ENCODE measurements around the gene RHBDD2.
A peak's percentile ranks its signal among the peaks of the same experiment; 100 is the strongest.
"Not testable (repeated sequence)": the region's sequence is repeated elsewhere in the genome, so short reads cannot be mapped to it uniquely, and the experiment has no call there.

Gene RHBDD2

DNA sequence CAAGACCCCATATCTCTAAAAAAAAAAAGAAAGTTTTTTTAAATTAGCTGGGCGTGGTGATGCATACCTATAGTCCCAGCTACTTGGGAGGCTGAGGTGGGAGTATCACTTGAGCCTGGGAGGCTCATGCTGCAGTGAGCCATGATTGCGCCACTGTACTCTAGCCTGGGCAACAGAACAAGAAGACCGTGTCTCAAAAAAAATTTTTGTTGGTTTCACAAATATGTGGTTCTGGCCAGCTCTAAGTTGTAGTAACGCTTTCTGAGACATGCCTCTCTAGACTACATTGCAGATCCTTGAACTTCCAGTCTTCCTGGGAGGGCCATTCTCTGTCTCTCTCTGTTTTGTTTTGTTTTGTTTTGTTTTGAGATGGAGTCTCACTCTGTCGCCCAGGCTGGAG lies 24.6 kb upstream of the RHBDD2 start:
- TF ChIP-seq, protein P1, sequence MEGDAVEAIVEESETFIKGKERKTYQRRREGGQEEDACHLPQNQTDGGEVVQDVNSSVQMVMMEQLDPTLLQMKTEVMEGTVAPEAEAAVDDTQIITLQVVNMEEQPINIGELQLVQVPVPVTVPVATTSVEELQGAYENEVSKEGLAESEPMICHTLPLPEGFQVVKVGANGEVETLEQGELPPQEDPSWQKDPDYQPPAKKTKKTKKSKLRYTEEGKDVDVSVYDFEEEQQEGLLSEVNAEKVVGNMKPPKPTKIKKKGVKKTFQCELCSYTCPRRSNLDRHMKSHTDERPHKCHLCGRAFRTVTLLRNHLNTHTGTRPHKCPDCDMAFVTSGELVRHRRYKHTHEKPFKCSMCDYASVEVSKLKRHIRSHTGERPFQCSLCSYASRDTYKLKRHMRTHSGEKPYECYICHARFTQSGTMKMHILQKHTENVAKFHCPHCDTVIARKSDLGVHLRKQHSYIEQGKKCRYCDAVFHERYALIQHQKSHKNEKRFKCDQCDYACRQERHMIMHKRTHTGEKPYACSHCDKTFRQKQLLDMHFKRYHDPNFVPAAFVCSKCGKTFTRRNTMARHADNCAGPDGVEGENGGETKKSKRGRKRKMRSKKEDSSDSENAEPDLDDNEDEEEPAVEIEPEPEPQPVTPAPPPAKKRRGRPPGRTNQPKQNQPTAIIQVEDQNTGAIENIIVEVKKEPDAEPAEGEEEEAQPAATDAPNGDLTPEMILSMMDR (IDR thresholded peaks at IDR 0.05; ENCODE audit: control insufficient read depth, extremely low read depth, insufficient read depth), result no peak
- H3K4me3 ChIP-seq (ENCODE audit: low read depth, low read length), result no peak overlapping the region
- DNase-seq (ENCODE audit: low read depth), result no peak

DNA sequence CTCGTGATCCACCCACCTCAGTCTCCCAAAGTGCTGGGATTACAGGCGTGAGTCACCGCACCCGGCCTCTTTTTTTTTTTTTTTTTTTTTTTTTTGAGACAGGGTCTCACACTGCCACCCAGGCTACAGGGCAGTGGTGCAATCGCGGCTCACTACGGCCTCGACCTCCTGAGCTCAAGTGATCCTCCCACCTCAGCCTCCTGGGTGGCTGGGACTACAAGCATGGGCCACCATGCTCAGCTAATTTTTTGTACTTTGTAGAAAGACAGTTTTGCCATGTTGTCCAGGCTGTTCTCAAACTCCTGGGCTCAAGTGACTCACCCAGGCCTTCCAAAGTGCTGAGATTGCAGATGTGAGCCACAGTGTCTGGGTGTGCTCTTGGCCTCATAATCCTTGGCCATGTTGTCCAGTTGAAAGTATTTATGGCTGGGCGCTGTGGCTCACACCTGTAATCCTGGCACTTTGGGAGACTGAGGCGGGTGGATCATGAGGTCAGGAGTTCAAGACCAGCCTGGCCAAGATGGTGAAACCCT lies 24.0 kb upstream of the RHBDD2 start:
- not testable (repeated sequence) for H3K4me3 ChIP-seq (ENCODE audit: low read depth, low read length); DNase-seq (ENCODE audit: low read depth)

DNA sequence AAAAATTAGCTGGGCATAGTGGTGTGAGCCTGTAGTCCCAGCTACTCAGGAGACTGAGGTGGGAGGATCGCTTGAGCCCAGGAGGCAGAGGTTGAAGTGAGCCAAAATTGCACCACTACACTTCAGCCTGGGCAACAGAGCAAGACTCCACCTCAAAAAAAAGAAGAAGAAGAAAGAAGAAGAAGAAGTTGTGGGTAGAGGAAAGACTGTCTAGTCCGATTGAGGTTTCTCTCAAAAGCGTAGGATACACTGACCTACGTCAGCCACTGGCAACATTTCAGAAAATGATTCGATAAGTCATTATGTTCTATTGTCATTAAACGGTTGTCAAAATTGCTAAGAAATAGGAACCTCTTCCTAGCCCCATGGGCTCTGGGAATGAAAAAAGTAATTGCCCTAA lies 22.3 kb upstream of the RHBDD2 start:
- no peak overlapping the region for H3K4me3 ChIP-seq (ENCODE audit: low read depth, low read length)
- no peak for DNase-seq (ENCODE audit: low read depth)
- TF ChIP-seq, protein P1 (IDR thresholded peaks at IDR 0.05; ENCODE audit: control insufficient read depth, extremely low read depth, insufficient read depth), result no peak

DNA sequence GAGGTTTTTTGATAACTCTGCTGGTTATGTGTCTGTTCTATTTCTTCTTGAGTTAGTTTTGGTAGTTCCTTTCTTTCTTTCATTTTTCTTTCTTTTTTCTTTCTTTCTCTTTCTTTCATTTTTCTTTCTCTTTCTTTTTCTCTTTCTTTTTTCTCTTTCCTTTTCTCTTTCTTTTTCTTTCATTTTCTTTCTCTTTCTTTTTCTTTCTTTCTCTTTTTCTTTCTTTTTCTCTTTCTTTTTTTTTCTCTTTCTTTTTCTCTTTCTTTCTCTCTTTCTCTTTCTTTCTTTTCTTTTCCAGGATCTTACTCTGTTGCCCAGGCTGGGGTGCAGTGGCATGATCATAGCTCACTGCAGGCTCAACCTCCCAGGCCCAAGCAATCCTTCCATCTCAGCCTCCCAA lies 20.4 kb upstream of the RHBDD2 start:
- no peak overlapping the region for H3K4me3 ChIP-seq (ENCODE audit: low read depth, low read length)
- DNase-seq (ENCODE audit: low read depth), result no peak
- TF ChIP-seq, protein P1 (IDR thresholded peaks at IDR 0.05; ENCODE audit: control insufficient read depth, extremely low read depth, insufficient read depth), result no peak

DNA sequence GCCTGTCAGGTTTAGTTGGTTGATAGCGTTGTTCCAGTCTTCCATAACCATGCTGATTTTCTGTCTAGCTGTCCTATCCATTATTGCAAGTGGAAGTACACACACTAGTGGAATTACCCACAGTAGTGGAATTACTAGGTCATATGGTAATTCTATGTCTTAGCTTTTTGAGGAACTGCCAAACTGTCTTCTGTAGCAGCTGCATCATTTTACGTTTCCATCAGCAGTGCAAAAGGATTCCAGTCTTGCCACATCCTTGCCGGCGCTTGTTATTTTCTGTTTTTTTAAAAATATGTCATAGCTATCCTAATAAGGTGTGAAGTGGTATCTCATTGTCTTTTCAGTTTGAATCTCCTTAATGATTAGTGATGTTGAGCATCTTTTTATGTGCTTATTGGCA lies 17.2 kb upstream of the RHBDD2 start:
- no peak overlapping the region for H3K4me3 ChIP-seq (ENCODE audit: low read depth, low read length)
- no peak for DNase-seq (ENCODE audit: low read depth)
- TF ChIP-seq, protein P1 (IDR thresholded peaks at IDR 0.05; ENCODE audit: control insufficient read depth, extremely low read depth, insufficient read depth), result no peak

DNA sequence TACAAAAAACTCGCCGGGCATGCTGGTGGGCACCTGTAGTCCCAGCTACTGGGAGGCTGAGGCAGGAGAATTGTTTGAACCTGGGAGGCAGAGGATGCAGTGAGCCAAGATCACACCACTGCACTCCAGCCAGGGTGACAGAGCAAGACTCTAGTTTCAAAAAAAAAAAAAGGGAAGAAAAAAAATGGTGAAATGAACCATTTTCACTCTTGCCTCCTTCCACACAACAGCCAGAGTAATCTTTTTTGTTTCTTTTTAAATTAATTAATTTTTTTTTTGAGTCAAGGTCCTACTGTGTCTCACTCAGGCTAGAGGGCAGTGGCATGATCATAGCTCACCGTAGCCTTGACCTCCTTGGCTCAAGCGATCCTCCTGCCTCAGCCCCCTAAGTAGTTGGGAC lies 14.6 kb upstream of the RHBDD2 start:
- H3K4me3 ChIP-seq (ENCODE audit: low read depth, low read length); DNase-seq (ENCODE audit: low read depth): not testable (repeated sequence)

DNA sequence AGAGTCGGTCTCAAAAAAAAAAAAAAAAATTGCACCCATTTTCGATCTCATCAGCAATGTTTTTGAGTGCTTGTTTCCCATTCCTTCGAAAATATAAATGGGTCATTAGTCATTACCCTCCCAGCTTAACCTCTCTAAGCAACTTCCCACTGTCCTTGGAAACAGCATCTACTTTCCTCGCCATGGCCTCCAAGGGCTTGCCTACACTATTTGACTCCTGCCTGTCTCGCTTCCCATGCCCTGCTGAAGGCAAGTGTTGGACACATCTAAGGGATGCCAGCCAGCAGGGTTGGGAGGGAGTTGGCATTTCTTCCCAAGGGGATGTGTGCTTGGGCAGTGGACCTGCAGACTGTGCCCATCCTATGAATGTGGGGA lies 12.7 kb upstream of the RHBDD2 start:
- TF ChIP-seq, protein P1 (IDR thresholded peaks at IDR 0.05; ENCODE audit: control insufficient read depth, extremely low read depth, insufficient read depth), result no peak
- no peak for DNase-seq (ENCODE audit: low read depth)

DNA sequence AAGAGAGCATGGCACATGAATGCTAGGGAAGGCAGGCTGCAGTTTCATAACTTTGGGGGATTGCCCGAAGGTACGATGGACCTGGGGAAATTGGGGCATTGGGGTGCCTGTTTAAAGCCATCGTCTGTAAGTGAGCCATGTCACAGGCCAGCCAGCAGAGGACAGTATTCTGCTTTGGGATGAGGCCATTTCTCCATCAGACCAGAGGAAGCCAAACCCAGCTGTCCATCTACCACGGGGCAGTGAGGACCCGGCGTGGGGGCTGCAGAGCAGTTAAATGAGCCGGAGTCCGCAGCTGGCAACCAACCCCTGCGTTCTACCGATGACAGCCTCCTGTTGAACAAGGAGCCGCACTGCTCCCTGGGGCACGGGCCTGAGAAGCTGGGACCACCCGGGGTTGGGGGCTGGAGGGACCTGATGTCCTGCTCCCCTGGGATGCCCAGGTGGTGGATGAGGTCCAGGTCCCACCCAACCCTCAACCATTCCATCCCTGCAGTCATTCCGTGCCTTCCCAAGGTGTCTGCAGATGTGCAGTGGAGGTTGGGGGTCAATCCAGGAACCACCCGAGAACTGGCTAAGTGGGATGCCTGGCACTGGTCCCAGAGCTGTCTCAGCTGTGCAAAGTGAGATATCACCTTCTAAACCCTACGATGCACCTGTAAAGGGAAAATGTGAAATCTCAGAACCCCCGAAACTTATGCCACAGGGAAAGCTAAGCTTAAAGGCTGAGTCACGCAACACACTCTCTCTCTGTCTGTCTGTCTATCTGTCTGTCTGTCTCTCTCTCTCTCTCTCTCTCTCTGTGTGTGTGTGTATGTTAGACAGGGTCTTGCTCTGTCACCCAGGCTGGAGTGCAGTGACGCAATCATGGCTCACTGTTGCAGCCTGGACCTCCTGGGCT lies 12.1 kb upstream of the RHBDD2 start:
- TF ChIP-seq, protein P1 (IDR thresholded peaks at IDR 0.05; ENCODE audit: control insufficient read depth, extremely low read depth, insufficient read depth), result peak; percentile 96
- DNase-seq (ENCODE audit: low read depth), result no peak
- no peak overlapping the region for H3K4me3 ChIP-seq (ENCODE audit: low read depth, low read length)

More for the DNA sequence above, 12.7 kb upstream of the RHBDD2 start:
- H3K4me3 ChIP-seq (ENCODE audit: low read depth, low read length), result no peak overlapping the region

Measured in LNCaP clone FGC (cell line).